Astrocyte of the spinal cord (primary cell): ENCODE results near the gene STK11.

ENCODE experiments used
- DNase-seq: peaks from one replicate; pipeline ENCODE4 v3.0.0; 2011; ENCODE audit warnings: low read depth, low spot score
- H3K4me3 ChIP-seq: 2 replicates; pipeline ENCODE4 v1.5.1; 2011; ENCODE audit warnings: low read depth, mild to moderate bottlenecking, low read length, moderate library complexity
- in situ Hi-C: cut with HindIII; loops from 2 replicates; pipeline ENCODE4 v1.10.0; 2017; ENCODE audit warnings: low sequenced_read_pairs
- TF ChIP-seq, protein P1 (sequence below): IDR thresholded peaks from 2 replicates; pipeline ENCODE4 v1.5.1; 2012; ENCODE audit warnings: low read depth, mild to moderate bottlenecking, low read length, inconsistent platforms

Gene STK11

DNA sequence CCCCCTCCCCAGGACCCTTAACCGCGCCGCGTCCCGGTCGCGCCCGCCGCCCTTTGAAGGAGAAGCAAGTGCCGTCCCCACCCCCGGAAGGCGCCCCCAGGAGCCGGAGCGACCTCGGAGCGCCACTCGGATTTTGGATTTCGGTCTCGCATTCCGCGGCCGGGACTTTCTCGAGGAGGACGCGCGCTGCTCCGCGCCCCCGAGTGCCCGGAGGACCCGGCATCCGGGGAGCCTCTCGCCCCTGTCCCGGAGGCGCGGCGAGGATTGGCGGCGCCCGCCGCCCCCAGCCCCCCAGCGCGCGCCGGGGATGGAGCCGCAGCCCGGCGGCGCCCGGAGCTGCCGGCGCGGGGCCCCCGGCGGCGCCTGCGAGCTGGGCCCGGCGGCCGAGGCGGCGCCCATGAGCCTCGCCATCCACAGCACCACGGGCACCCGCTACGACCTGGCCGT lies 44.4 kb downstream of the STK11 start:
- TF ChIP-seq, protein P1, sequence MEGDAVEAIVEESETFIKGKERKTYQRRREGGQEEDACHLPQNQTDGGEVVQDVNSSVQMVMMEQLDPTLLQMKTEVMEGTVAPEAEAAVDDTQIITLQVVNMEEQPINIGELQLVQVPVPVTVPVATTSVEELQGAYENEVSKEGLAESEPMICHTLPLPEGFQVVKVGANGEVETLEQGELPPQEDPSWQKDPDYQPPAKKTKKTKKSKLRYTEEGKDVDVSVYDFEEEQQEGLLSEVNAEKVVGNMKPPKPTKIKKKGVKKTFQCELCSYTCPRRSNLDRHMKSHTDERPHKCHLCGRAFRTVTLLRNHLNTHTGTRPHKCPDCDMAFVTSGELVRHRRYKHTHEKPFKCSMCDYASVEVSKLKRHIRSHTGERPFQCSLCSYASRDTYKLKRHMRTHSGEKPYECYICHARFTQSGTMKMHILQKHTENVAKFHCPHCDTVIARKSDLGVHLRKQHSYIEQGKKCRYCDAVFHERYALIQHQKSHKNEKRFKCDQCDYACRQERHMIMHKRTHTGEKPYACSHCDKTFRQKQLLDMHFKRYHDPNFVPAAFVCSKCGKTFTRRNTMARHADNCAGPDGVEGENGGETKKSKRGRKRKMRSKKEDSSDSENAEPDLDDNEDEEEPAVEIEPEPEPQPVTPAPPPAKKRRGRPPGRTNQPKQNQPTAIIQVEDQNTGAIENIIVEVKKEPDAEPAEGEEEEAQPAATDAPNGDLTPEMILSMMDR = no peak
- peak overlapping the region; percentile 65 for H3K4me3 ChIP-seq
- in situ Hi-C loops = no loop called here
- DNase-seq = no peak

DNA sequence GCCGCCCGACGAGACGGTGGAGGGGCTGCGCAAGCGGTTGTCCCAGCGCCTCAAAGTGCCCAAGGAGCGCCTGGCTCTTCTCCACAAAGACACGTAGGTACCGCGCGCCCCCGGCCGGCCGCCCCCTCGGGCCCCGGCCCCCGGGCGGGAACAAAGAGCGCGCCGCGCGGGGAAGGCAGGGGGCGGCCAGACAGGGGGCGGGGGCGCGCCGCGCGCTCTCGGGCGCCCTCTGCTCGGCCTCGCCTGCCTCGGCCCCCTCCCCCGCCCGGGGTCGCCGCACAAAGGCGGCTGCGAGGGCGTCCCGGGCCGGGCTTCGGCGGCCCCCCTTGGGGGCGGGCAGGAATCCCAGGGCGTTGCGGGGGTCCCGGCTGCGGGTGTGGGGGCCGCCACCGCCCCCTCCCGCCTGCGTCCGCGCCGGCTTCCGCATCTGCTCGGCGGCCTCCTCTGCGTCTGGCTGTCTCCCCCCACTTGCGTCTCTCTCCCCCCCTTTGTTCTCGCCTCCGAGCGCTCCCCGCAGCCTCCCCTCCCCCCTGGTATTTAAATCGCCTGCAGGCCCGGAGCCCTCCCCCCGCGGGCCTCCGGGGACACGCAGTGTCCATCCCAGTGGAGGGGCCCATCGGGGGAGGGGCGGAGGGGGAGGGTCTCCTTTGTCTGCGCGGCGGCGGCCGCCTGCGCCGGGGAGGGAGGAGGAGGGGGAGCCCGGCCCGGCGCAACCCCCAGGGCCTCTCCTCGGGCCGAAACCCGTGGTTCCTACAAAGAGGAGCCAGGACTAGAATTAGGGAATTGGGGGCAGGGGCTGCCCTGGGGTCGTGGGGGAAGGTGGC lies 45.1 kb downstream of the STK11 start:
- TF ChIP-seq, protein P1 = no peak
- H3K4me3 ChIP-seq = peak overlapping the region; percentile 65
- peak; percentile 75 for DNase-seq
- in situ Hi-C loops = no loop called here

DNA sequence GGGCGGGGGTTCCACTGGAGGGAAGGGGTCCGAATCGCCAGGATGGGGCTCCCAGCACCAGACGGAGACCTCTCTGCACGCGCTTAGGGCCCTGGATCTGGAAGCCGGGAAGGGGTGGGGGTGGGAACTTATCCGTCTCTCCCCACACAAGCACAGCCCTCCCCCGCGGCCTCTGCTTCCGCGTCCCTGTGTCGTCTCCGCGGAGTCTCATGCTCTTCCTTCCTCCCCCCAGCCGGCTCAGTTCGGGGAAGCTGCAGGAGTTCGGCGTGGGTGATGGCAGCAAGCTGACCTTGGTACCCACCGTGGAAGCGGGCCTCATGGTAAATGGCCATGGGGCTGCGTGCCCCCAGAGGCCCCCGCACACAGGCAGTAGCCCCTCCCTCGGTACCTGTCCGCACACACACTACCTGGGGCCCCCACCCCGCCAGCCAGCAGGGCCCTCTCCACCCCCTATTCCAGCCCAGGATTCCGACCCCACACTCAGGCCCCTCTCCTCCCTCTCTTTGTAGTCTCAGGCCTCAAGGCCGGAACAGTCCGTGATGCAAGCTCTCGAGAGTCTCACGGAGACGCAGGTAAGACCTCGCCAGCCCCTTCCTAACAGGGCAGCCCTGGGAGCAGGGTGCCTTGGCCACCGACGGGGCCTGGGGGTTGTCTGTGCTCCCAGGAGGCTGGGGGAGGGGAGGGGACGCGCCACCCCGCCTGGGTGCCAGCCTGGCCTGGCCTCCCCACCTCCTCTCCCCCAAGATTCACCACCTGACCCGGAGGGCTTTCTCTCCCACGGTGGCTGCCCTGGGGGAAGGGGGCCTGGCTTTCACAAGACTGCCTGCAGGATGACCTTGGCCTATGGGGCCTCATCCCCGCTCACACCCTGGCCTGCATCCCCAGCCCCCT lies 46.0 kb downstream of the STK11 start:
- TF ChIP-seq, protein P1 = no peak
- H3K4me3 ChIP-seq = peak overlapping the region; percentile 65
- peak; percentile 66 for DNase-seq
- in situ Hi-C loops = no loop called here

DNA sequence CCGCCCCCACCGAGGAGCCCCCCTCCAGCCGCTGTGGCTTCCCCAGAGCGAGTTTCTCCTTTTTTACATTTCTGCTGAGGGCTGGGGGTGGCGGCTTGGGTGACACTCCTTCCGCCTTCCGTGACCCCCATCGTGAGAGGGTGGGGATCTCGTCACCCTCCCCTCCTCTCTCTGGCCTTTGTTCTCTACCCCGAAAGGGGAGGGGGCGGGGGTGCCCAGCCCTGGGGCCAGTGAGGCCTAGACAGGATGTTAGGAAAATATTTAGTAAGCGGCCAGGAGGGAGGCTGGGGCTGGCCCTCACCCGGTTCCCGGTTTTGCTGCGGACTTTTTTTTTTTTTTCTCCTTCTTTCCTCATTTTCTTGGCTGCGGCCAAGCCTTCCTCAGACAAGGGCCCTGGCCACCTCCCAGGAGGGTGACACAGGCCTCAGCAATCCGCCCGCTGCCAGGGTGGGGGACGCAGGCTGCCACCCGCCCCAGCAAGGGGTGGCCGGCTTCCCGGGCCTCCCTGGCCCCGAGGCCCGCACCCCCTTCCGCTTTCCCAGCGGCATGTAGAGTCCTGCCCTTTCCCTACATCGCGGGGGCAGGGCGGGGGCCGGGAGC lies 46.7 kb downstream of the STK11 start:
- in situ Hi-C loops = no loop called here
- H3K4me3 ChIP-seq = peak overlapping the region; percentile 65
- TF ChIP-seq, protein P1 = no peak
- DNase-seq = peak; percentile 97

DNA sequence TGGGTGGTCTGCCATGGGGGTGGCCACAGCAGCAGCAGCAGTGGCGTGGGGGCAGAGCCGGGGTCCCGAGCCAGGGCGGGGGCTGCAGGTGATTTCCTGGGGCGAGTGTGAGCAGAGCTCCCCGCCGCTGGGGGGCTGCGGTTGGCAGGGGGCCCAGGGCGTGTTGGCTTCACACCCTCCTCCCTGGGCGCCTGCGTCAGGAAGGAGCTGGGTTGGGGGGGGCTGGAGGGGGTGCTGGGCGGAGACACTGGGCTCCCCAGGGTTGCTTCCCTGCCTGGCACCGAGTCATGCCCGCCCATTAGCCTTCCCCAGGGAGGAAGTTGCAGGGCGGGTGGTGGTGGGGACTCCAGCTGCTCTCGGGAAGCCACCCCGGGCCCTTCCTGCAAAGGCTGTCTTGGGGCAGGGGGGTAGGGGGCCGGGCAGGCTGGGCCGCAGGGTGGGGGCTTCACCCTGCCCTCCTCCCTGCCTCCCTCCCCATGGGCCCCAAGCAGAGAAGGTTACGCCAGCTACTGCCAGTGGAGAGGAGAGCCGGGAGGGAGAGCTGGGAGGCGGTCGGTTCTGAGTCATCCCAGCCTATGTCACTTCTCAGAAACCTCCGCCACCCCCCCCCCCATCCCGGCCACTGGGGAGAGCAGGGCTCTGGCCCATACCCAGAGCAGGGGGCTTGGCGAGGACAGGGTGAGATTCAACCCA lies 47.4 kb downstream of the STK11 start:
- in situ Hi-C loops = no loop called here
- TF ChIP-seq, protein P1 = peak; percentile 24
- DNase-seq = peak; percentile 99
- peak overlapping the region; percentile 65 for H3K4me3 ChIP-seq

DNA sequence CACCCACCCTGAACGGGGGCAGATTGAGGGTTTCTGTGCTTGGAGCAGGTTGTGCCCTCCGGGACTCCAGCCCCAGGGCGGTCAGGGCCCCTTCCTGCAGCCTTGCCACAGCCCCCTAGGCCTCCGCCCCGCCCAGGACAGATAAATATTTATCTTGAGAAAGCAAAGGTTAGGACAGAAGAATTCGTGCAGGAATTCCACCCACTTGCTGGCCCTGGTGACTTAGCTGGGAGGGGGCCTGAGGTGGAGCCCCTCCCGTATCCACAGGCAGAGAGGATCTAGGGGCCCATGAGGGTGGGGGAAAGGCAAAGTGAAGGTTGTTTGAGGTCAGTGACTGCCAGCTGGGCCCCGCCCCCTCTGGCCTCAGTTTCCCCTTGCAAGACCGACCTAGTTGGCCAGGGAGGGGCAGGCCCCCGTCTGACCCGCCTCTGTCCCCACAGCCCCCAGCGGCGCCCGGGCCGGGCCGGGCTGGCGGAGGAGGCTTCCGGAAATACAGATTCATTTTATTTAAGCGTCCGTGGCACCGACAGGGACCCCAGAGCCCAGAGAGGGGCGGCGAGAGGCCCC lies 48.0 kb downstream of the STK11 start:
- DNase-seq = no peak
- TF ChIP-seq, protein P1 = no peak
- in situ Hi-C loops = no loop called here
- peak overlapping the region; percentile 65 for H3K4me3 ChIP-seq
